Lung (tissue), 12 donors: ENCODE results near the gene ZNF649. TPM values are rescaled to one million over a fixed set of nuclear protein-coding genes. Genes with fewer than 3 reads are reported as not detected.
"Not testable (repeated sequence)": the region's sequence is repeated elsewhere in the genome, so short reads cannot be mapped to it uniquely, and the experiment has no call there.

Source experiments
- ATAC-seq: fragments of 200-7000 bp; cut with Tn5 transposase; one replicate; pipeline ENCODE4 v1.9.1; 2020; ENCODE audit warnings: moderate number of reproducible peaks; ENCODE audit not compliant: insufficient read depth, low FRiP score
- DNase-seq, 3 donors: peaks; one replicate each; pipeline ENCODE4 v3.0.0-alpha.2; 2013 to 2017
- H3K27ac ChIP-seq, 2 donors: one replicate each; pipeline ENCODE4 v1.5.1; 2013; ENCODE audit warnings: mild to moderate bottlenecking in 2 of 2, moderate library complexity in 2 of 2, control low read depth in 1 of 2, inconsistent platforms in 1 of 2, low read depth in 1 of 2, low read length in 1 of 2
- H3K27me3 ChIP-seq, 3 donors: one replicate each; pipeline ENCODE4 v1.5.1; 2013; ENCODE audit warnings: low read length in 2 of 3; ENCODE audit not compliant: control insufficient read depth in 3 of 3, insufficient read depth in 3 of 3
- H3K36me3 ChIP-seq, 4 donors: one replicate each; pipeline ENCODE4 v1.5.1; 2013; ENCODE audit warnings: low read length in 4 of 4, mild to moderate bottlenecking in 1 of 4, moderate library complexity in 1 of 4; ENCODE audit not compliant: control insufficient read depth in 4 of 4, insufficient read depth in 4 of 4
- H3K4me1 ChIP-seq, 5 donors: one replicate each; pipeline ENCODE4 v1.5.1; 2013; ENCODE audit warnings: low read length in 5 of 5, mild to moderate bottlenecking in 2 of 5, moderate library complexity in 1 of 5; ENCODE audit not compliant: control insufficient read depth in 5 of 5, insufficient read depth in 5 of 5
- H3K4me3 ChIP-seq: one replicate; pipeline ENCODE4 v1.5.1; 2013; ENCODE audit warnings: mild to moderate bottlenecking, control low read depth, moderate library complexity
- H3K9ac ChIP-seq, 2 donors: one replicate each; pipeline ENCODE4 v1.5.1; 2013; ENCODE audit warnings: low read length in 2 of 2, control low read depth in 1 of 2; ENCODE audit not compliant: insufficient read depth in 1 of 2
- H3K9me3 ChIP-seq, 4 donors: one replicate each; pipeline ENCODE4 v1.5.1; 2013; ENCODE audit warnings: low read length in 3 of 4, mild to moderate bottlenecking in 1 of 4, moderate library complexity in 1 of 4; ENCODE audit not compliant: control insufficient read depth in 4 of 4, insufficient read depth in 3 of 4
- WGBS, 2 donors: extraction: QIAGEN DNeasy Blood & Tissue Kit; methylation state at CpG; one replicate each; pipeline ENCODE4 v1.1.7; 2013; 5-methylcytosine and 5-hydroxymethylcytosine counted together
- polyA plus RNA-seq, 2 donors: library from polyadenylated mRNA; stranded (reverse); fragments of 200-250 nt; gene quantifications; one replicate each; pipeline ENCODE4 v1.2.1, GENCODE V29; 2013
- total RNA-seq, 2 donors: library from RNA; depleted of rRNA in 1 of 2; stranded (reverse); fragments of >200 nt in 1 of 2; gene quantifications; one replicate each; pipeline ENCODE4 v1.2.1, GENCODE V29; 2014 to 2021
- TF ChIP-seq, protein P1 (sequence below): IDR thresholded peaks from 2 replicates; pipeline ENCODE4 v1.5.1; 2012; ENCODE audit warnings: mild to moderate bottlenecking; ENCODE audit errors: control extremely low read depth, extremely low read depth
- donor health status: control.
- donor health status: control.
- donor health status: Bipolar disorder and iron deficiency.
- donor health status: healthy.
- donor health status: DM: yes; HTN: yes; CAD: no.

ZNF649 gene
- total and polyA plus RNA-seq, 4 donors = 4.6 to 22.1 (median 7.0) TPM

GRCh38 chr19:51921949-51922348 lies 17.1 kb upstream of the ZNF649 start:
- peaks cover 0 to 2% (median 0%) of the 10 kb centered on the region in 3 donors for H3K27me3 ChIP-seq
- no peak overlapping the region for H3K4me3 ChIP-seq
- DNase-seq = no peak
- no peaks in the 10 kb centered on the region for H3K4me1 ChIP-seq
- TF ChIP-seq, protein P1, sequence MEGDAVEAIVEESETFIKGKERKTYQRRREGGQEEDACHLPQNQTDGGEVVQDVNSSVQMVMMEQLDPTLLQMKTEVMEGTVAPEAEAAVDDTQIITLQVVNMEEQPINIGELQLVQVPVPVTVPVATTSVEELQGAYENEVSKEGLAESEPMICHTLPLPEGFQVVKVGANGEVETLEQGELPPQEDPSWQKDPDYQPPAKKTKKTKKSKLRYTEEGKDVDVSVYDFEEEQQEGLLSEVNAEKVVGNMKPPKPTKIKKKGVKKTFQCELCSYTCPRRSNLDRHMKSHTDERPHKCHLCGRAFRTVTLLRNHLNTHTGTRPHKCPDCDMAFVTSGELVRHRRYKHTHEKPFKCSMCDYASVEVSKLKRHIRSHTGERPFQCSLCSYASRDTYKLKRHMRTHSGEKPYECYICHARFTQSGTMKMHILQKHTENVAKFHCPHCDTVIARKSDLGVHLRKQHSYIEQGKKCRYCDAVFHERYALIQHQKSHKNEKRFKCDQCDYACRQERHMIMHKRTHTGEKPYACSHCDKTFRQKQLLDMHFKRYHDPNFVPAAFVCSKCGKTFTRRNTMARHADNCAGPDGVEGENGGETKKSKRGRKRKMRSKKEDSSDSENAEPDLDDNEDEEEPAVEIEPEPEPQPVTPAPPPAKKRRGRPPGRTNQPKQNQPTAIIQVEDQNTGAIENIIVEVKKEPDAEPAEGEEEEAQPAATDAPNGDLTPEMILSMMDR = no peak
- 92 to 97% methylated on average over 8 of the region's 8 CpGs for WGBS, 2 donors
- peaks cover 0 to 3% (median 0%) of the 10 kb centered on the region in 4 donors for H3K36me3 ChIP-seq
- no peak overlapping the region for H3K27ac ChIP-seq
- H3K9ac ChIP-seq = no peak overlapping the region
- peaks cover 2 to 42% (median 34%) of the 10 kb centered on the region in 4 donors for H3K9me3 ChIP-seq
- no peak for ATAC-seq

DNA sequence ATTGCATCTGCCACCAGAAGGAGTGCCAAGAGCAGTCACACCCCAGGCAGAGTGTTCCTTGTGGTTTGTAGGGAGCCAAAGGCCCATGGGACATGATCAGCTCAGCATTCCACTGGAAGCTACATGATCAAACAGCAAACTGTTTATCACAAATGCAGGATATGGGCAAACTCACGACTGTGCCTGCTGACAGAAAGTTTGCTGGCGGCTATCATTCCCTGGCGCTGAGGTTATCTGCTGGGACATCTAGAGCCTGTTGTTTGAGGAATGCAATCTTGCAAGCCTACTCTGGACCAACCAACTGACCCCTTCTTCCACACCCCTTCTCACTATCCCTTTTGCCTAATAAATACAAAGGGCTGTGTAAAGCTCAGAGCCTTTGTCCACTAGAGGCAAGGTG lies 14.8 kb upstream of the ZNF649 start:
- no peak for DNase-seq
- ATAC-seq = no peak
- Histone ChIP-seq H3K4me1 (no peaks in the 10 kb centered on the region), H3K9ac (no peak overlapping the region), H3K36me3 (peaks cover 0 to 3% (median 0%) of the 10 kb centered on the region in 4 donors), H3K4me3 (no peak overlapping the region), H3K27me3 (peaks cover 0 to 2% (median 0%) of the 10 kb centered on the region in 3 donors), H3K27ac (no peak overlapping the region), H3K9me3 (peaks cover 1 to 50% (median 45%) of the 10 kb centered on the region in 4 donors)
- 87 to 95% methylated on average over 3 of the region's 3 CpGs for WGBS, 2 donors
- TF ChIP-seq, protein P1 = no peak

DNA sequence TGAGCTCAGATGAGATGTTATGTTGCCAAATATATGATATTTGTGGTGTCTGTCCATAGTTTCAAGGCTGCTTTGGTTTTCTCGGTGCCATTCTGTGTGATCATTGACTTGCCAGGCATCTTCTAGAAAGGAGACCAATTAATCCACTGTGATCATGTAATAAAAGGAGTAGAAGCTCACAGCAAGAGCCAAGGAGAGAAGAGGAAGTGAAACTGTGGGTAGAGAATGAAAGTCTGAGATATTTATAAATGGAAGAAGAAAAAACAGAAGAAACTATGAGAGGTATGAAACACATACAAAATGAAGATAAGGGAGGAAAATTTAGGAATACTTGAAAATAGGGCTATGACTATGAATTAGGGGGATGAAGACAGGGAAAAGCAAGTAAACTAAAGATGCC lies 11.3 kb upstream of the ZNF649 start:
- 89 to 97% methylated on average over 1 of the region's 1 CpG for WGBS, 2 donors
- Histone ChIP-seq H3K9ac (no peak overlapping the region), H3K36me3 (no peaks in the 10 kb centered on the region), H3K9me3 (peaks cover 0 to 46% (median 31%) of the 10 kb centered on the region in 4 donors), H3K4me1 (no peaks in the 10 kb centered on the region), H3K4me3 (no peak overlapping the region), H3K27me3 (peaks cover 0 to 2% (median 0%) of the 10 kb centered on the region in 3 donors), H3K27ac (no peak overlapping the region)
- TF ChIP-seq, protein P1 = no peak
- no peak for ATAC-seq
- no peak for DNase-seq

GRCh38 chr19:51915324-51915867 lies 10.6 kb upstream of the ZNF649 start:
- Histone ChIP-seq H3K9ac (no peak overlapping the region), H3K27me3 (peaks cover 0 to 2% (median 0%) of the 10 kb centered on the region in 3 donors), H3K36me3 (no peaks in the 10 kb centered on the region), H3K4me3 (no peak overlapping the region), H3K9me3 (peaks cover 0 to 39% (median 27%) of the 10 kb centered on the region in 4 donors), H3K4me1 (no peaks in the 10 kb centered on the region), H3K27ac (no peak overlapping the region)
- ATAC-seq = no peak
- TF ChIP-seq, protein P1 = no peak
- WGBS, 2 donors = 70 to 78% methylated on average over 5 of the region's 5 CpGs
- DNase-seq = no peak

- not testable (repeated sequence) for H3K36me3 ChIP-seq, H3K27ac ChIP-seq, H3K4me3 ChIP-seq, H3K9ac ChIP-seq, ATAC-seq, H3K4me1 ChIP-seq, H3K27me3 ChIP-seq
- H3K9me3 ChIP-seq = peaks cover 0 to 31% (median 2%) of the 10 kb centered on the region in 4 donors
- peak in 1 of 3 donors; percentile 46 for DNase-seq
- 30 to 38% methylated on average over 5 of the region's 5 CpGs for WGBS, 2 donors
These were observed 3.2 kb upstream of the ZNF649 start for GRCh38 chr19:51907981-51908380.
